CD4-positive, alpha-beta T cell treated with Interleukin-21 for 1 hour (primary cell): ENCODE data around the gene TMEM270.
A peak's percentile ranks its signal among the peaks of the same experiment; 100 is the strongest.
"Not testable (repeated sequence)": the region's sequence is repeated elsewhere in the genome, so short reads cannot be mapped to it uniquely, and the experiment has no call there.

Source experiments
- DNase-seq: peaks from one replicate; pipeline ENCODE4 v3.0.0-alpha.2; 2020

Gene TMEM270, protein sequence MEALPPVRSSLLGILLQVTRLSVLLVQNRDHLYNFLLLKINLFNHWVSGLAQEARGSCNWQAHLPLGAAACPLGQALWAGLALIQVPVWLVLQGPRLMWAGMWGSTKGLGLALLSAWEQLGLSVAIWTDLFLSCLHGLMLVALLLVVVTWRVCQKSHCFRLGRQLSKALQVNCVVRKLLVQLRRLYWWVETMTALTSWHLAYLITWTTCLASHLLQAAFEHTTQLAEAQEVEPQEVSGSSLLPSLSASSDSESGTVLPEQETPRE

DNA sequence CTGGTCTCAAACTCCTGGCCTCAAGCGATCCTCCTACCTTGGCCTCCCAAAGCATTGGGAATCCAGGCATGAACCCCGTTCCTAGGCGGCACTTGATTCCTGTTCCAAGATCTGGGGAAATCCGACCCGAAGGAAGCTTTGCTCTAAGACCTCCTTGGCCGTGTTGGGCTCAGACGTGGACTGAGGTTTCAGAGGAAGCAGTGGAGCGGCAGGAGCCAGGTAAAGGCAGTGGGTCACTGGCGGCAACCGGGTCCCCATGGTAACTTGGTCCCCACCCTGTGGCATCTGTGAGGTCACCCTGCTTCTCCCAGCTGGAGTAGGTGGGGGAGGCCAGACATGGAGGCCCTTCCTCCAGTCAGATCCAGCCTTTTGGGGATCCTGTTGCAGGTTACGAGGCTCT lies at the start of gene TMEM270:
Gene TMEM270 (plus strand): TSS at position 301 of the 400 bp plus-strand sequence. CDS start 36 bp downstream, at position 337.
- DNase-seq, result no peak

DNA sequence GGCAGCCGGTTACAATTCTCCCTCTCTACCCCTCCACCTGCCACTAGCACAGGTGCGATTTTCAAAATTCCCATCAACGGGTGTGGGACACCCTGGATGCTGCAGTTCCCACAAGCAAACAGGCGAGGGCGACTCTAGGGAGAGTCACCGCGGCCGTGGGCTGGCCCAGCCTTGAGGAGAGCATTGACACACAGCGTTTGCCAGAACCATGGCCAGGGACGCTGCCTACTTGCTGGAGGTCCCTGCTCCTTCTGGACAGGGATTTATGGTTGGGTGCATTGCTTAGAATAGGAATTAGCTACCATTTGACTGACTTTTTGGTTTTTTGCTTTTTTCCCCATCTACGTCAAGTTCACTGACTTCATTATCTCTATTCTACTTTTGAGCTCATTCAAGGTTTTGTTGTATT lies 49.2 kb upstream of the TMEM270 start:
- peak; percentile 56 for DNase-seq

DNA sequence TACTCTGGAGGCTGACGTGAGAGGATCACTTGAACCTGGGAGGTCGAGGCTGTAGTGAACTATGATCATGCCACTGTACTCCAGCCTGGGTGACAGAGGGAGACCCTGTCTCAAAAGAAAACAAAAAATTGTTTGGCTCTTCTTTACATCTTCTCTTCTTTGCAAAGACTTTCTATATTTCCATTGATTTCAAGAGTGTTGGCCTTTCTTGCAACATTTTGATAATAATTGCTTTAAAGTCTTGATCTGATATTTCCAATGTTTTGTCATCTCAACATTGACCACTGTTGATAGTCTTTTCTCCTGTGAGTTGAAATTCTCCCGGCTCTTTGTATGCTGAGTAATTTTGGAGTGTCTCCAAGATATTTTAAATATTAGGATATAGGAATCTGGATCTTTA lies 48.0 kb upstream of the TMEM270 start:
- DNase-seq, result no peak

DNA sequence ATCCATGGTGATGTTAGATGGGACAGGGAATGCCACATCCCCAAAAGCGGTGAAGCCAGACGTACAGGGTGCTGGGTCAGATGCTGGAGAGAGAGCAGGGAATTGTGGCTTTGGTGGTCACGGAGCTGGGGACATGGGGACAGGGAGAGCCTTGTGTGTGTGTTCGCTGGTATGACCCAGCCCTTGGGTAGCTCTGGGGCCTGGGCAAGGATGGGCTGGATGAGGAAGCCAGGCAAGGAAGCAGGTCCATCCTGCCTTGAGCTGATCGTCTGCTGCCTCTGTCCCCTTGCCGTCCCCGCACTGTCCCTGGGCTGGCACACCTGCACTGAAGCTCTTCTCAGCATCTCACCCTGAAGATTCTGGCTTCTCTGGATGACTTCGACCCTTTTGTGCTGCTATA lies 45.5 kb upstream of the TMEM270 start:
- DNase-seq, result no peak

DNA sequence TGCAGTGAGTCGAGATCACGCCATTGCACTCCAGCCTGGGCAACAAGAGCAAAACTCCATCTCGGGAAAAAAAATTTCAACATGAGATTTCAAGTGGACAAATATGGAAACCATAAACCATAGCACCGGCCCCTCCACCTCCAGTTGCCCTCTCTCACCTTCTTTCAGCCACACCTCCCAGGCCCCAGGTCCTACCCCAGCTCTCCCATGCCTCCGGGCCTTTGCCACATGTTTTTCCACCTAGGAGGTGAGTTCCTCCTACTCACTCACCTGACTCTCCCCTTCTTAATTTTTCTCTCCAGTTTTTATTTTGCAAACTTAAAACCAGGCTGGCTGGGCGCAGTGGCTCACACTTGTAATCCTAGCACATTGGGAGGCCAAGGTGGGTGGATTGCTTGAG lies 43.8 kb upstream of the TMEM270 start:
- no peak for DNase-seq

DNA sequence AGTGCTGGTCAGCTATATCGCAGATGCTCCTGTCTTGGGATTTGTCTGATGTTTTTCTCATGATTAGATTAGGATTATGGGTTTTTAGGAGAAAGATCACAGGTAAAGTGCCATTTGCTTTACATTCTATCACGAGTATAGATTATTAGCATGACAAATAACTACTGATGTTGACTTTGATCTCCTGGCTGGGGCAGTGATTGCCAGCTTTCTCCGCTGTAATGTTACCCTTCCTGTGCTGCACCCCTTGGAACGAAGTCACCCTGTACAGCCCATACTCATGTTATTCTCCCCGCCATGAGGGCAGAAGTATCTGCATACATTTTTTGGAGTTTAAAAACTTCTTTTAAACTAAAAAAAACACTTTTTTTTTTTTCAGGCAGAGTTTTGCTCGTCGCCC lies 40.9 kb upstream of the TMEM270 start:
- DNase-seq, result no peak

DNA sequence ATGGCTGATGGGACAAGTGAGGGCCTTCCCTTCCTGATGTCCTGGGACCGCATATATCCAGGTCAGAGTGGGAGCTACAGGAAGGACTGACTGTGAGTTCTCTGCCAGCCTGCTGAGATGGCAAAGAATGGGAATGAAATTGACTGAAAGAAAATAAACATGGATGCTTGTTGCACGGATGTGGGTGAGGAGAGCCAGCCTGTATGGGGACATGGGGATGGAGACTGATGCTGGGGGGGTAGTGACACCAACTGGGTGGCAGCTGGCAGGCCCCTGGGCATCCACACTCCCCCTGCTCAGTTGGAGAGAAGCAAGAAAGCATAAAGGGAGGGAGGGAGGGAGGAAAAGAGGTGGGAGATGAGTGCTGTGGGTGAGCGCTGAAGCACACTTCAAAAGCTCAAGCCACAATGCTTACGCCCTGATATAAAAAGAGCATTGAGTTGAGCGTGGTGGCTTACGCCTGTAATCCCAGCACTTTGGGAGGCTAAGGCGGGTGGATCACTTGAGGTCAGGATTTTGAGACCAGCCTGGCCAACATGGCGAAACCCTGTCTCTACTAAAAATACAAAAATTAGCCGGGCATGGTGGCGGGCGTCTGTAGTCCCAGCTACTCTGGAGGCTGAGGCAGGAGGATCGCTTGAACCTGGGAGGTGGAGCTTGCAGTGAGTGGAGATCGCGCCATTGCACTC lies 39.2 kb upstream of the TMEM270 start:
- DNase-seq, result not testable (repeated sequence)

DNA sequence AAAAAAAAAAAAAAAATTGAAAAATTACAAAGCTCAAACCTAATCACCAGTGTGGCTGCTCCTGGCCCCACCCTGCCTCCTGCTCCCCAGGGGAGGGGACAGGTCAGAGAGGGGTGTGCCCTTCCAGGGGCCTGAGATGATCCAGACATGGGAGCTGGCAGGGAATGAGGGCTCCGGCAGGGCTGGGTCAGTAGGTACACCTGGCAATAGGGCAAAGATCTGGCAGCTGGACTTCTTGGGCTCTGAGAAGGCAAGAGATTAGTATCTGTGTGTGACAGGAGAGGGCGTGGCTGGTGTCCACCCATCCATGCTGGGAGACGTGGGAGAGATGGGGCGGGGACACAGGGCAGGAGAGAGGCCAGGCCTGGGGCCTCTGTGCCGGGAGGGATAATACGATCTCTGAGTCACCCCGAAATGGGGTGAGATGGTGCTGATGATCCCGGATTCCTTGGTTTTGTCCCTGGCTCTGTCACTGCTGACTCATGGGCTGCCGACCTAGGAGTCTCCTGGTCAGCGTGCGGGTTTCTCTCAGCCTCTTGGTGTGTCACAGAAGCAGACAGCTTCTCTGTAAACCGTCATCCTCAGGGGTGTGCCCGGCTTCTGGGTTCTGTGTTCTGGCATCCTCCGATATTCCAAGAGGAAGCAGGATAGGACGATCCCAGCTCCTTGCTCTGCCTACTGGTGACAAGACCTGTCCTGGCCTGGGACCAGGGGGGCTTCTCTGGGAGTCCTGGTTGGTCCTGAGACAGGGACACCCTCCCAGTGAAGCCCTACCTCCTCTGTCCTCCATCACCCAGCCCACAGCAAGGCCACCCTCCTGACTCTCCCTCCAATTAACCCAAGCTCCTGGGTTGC lies 38.4 kb upstream of the TMEM270 start:
- DNase-seq, result no peak

DNA sequence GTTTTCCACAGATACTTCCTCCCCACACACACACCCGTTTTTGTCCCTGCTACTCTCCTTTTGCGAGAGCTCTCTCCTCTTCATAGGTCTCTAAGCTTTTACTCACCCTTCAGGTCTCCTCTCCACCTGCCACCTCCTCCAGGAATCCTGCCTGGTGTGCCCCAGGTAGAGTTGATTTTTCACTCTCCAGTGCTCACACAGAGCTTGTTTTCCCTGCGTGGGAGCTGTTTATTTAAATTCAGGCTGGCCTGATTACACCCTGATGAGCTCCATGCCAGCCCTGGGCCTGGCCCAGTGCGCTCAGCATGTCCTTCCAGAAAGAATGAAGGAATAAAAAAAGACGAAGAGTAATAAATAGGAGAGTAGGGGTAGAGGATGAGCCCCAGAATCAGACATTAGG lies 37.7 kb upstream of the TMEM270 start:
- no peak for DNase-seq

DNA sequence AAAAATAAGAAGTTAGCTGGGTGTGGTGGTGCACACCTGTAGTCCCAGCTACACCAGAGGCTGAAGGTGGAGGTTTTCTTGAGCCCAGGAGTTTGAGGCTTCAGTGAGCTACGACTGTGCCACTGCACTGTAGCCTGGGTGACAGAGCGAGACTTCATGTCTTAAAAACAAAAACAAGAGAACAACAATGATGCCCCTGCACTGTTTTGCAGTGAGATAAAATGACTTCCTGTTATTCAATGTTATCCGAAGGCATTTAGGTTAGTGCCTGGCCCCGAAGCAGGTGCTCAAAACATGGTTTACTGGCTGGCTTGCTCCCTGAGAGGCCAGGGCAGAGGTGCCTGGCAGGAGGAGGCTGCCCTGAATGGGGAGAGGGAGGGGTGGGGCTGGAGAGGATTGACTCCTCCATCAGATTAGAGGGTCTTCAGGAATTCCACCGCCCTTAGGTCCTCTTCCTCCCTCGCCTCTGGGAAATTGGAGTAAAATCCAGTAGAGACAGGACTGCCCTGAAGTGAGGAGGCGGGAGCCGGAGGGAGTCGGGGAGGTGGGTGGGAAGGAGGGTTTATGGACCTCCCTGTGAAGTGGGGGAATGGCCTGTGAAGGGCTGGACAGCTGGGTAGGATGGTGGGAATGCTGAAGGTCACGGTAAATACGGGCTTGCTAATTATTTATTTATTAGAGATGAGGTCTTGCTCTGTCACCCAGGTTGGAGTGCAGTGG lies 36.9 kb upstream of the TMEM270 start:
- DNase-seq, result no peak

DNA sequence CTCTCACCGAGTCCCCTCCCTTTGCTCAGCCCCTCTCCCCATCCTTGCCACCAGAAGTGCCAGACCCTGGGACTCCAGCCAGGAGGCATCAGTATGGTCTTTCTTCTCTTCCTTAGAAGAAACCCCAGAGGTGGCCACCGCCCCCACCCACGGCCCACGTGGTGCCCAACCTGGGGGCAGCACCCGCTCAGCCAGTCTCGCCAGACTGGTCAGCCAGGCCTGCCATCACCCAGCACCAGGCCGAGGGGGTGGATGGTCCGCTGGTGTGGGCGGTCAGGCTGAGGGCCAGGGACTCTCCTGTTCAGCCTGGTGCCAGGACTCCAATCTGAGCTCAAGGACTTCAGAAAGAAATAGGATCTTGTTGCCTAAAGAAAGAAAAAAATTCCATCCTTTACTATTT lies 36.0 kb upstream of the TMEM270 start:
- no peak for DNase-seq

DNA sequence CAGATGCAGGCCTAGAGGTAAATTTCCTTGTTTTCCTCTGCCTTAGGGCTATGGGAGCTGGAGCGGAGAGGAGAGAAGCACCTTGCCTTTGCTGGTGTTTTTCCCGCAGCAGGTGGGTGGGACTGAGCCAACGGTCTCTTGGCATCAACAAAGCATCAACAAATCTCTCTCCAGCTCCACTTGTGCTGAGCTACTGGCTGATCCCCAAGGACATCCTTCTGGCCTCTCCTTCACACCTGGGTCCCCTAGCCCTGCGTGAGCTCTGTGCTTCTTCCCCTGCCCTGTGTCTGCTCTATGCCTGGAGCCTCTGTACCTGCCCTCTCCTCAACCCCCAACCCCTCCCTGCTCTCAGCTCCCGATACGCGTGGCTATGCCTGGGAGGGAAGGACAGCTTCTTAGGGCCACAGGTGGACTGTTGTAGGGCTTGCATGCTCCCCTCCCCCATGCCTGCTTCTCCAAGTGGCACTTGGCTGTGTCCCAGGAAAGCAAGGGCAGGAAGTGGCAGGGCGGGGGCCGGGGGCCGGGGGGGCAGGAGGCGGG lies 33.3 kb upstream of the TMEM270 start:
- DNase-seq, result peak; percentile 7

DNA sequence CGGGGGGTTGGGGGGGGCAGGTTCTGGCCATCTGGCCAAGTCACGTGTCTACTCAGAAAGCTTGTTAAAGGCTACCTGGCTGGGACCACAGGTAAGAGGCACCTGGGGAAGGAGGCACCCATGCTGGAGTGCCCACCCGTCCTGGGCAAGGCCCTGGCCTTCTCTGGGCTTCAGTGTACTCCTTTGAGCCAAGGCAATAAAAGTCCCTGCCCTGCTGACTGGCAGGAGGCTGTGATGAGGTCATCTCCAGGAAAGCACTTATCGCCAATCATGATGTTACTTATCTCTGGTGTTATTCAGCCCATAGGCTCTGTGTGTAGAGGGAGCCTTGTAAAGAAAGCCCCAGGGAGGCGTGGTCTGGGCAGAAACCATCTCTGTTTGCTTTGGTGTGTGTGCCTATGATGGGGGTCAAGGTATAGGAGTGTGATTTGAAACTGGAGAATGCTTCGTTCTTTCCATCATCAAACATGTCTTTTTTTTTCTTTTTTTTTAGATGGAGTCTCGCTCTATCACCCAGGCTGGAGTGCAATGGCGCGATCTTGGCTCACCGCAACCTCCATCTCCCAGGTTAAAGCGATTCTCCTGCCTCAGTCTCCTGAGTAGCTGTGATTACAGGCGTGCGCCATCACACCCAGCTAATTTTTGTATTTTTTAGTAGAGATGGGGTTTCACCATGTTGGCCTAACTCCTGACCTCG lies 32.7 kb upstream of the TMEM270 start:
- peak; percentile 30 for DNase-seq

DNA sequence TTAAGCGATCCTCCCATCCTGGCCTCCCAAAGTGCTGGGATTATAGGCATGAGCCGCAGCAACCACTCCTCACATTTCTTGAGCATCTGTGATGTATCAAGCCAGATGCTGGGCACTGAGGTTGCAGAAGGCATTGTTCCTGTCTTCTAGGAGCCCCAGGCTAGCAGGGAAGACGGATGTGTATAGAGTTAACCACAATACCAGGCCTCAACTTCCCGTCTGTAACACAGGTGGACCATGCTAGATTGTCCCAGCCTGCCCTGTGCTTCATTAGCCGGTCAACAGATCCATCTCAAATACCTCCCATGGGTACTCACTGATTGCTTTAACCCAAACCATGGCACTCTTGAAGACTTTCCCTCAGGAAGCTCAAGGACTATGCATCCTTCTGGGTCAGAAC lies 32.0 kb upstream of the TMEM270 start:
- no peak for DNase-seq

DNA sequence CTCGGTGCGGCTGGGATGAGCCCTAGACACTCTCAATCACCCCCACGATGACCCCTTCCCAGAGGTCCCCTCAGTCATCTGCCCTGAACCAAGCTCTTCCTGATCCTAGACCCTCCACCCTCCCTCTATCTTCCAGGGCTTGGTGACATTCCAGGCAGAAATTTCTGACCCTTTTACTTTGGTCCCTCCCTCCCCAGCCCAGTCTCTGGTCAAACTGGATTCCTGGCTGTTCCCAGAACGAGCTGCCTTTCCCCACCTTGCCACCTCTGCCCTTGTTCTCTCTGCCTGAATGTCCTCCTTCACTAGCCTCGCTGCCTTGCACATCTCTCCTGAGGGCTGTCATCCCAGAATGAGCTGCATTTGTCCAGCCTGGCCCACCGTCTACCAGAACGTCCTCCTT lies 31.5 kb upstream of the TMEM270 start:
- no peak for DNase-seq

DNA sequence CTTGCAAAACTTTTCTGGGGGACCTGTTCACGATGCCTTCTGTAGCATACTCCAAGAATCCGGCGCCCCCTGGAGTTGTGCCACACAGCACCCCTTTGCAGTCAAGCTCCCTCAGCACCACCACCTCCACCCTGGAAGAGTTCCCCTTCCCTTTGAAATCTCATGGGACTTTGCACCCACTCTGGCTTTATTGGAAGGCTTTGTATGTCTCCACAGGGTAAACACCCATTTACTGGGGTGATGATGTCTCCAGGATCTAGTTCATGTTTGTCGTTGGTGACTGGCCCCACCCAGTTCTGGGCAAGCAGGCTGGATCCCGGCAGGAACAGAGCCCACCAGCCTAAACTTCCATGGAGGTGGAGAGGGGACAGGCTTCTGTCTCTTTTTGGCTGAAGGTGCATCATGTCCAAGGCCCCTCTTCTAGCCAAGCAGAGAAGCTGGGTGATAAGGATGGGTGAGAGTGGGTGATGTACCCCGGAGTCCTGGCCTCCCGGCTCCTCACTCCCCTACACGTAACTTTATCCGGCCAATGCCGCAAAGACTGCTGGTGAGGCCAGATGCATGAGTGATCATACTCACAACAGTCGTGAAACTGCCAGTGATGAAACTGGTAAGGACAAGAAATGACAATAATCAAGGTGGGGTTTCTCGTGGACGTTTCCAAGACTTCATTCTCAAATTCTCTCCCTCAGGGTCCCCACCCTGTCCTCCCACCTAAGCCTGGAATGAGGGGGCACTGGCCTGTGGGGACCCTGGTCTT lies 30.9 kb upstream of the TMEM270 start:
- no peak for DNase-seq

DNA sequence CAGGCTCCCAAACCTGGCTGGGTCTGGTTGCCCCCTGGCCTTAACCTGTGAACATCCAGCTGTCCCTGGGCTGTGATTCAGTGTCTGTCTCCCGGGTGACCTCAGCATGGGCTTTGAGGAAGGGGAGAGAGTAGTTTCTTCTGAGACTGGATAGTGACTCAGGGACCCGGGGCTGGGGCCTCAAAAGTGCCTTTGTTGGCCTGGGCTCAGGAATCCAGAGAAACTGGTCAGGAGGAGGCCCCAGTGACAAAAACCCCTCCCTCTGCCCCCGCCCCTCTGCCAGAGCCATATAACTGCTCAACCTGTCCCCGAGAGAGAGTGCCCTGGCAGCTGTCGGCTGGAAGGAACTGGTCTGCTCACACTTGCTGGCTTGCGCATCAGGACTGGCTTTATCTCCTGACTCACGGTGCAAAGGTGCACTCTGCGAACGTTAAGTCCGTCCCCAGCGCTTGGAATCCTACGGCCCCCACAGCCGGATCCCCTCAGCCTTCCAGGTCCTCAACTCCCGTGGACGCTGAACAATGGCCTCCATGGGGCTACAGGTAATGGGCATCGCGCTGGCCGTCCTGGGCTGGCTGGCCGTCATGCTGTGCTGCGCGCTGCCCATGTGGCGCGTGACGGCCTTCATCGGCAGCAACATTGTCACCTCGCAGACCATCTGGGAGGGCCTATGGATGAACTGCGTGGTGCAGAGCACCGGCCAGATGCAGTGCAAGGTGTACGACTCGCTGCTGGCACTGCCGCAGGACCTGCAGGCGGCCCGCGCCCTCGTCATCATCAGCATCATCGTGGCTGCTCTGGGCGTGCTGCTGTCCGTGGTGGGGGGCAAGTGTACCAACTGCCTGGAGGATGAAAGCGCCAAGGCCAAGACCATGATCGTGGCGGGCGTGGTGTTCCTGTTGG lies 30.0 kb upstream of the TMEM270 start, which contains the start of gene CLDN4:
Gene CLDN4 (plus strand): TSS at position 316 of the 903 bp plus-strand sequence. CDS start 206 bp downstream, at position 522.
- DNase-seq, result no peak

DNA sequence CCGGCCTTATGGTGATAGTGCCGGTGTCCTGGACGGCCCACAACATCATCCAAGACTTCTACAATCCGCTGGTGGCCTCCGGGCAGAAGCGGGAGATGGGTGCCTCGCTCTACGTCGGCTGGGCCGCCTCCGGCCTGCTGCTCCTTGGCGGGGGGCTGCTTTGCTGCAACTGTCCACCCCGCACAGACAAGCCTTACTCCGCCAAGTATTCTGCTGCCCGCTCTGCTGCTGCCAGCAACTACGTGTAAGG lies 29.4 kb upstream of the TMEM270 start:
- no peak for DNase-seq

DNA sequence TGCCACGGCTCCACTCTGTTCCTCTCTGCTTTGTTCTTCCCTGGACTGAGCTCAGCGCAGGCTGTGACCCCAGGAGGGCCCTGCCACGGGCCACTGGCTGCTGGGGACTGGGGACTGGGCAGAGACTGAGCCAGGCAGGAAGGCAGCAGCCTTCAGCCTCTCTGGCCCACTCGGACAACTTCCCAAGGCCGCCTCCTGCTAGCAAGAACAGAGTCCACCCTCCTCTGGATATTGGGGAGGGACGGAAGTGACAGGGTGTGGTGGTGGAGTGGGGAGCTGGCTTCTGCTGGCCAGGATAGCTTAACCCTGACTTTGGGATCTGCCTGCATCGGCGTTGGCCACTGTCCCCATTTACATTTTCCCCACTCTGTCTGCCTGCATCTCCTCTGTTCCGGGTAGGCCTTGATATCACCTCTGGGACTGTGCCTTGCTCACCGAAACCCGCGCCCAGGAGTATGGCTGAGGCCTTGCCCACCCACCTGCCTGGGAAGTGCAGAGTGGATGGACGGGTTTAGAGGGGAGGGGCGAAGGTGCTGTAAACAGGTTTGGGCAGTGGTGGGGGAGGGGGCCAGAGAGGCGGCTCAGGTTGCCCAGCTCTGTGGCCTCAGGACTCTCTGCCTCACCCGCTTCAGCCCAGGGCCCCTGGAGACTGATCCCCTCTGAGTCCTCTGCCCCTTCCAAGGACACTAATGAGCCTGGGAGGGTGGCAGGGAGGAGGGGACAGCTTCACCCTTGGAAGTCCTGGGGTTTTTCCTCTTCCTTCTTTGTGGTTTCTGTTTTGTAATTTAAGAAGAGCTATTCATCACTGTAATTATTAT lies 28.9 kb upstream of the TMEM270 start:
- no peak for DNase-seq

DNA sequence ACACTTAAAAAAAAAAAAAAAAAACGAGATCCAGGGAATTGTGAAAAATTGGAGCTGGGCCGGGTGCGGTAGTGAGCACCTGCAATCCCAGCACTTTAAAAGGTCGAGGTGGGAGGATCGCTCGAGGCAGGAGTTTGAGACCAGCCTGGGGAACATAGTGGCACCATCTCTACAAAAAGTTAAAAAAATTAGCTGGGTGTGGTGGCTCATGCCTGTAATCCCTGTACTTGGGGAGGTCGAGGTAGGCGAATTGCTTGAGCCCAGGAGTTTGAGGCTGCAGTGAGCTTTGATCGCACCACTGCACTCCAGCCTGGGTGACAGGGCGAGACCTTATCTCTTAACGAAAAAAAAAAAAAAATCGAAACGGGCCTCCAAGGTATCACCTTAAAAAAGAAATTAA lies 28.2 kb upstream of the TMEM270 start:
- DNase-seq, result no peak
